TTC549 (cell line): ENCODE data around the gene SMTNL2.

Experiments used
- FAIRE-seq: peaks from 2 replicates; lab custom pipeline; 2012; peaks lifted over from hg19 to GRCh38; lab: Jason Lieb, UNC

SMTNL2 gene

DNA sequence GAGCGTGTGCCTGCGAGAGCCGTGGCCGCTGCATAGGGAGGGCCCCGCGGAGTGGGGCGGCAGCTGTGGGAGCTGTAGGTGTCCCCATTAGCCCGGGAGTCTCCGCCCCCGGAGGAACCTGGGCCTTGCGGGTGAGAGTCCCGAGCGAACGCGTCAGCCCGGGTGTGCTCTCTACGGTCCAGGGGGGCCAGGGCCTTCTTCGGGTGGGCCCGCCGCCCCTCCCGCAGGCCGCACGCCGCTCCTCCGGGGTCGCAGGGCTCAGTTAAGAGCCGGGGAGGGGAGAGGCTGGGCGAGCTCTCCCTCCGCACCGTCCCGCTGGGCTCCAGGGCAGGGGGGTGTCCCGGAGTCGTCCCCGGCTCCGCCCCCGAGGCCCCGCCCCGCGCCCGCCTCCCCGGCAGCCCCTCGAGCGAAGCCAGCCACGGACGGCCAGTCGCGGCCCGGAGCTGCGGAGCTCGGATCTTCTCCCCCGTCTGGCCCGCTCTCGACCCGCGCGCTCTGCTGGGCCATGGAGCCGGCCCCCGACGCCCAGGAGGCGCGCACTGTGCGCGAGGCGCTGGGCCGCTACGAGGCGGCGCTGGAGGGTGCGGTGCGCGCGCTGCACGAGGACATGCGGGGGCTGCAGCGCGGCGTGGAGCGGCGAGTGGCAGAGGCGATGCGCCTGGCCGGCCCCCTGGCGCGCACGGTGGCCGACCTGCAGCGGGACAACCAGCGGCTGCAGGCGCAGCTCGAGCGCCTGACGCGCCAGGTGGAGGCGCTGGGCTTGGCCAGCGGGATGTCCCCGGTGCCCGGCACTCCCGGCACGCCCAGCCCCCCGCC, at the start of gene SMTNL2:
TSS of gene SMTNL2 (plus strand) at position 429 of the 816 bp plus-strand sequence. CDS start at position 506, 77 bp downstream.
- no peak for FAIRE-seq

GRCh38 chr17:4534928-4535666, 49.2 kb upstream of the SMTNL2 start:
- FAIRE-seq: no peak

DNA sequence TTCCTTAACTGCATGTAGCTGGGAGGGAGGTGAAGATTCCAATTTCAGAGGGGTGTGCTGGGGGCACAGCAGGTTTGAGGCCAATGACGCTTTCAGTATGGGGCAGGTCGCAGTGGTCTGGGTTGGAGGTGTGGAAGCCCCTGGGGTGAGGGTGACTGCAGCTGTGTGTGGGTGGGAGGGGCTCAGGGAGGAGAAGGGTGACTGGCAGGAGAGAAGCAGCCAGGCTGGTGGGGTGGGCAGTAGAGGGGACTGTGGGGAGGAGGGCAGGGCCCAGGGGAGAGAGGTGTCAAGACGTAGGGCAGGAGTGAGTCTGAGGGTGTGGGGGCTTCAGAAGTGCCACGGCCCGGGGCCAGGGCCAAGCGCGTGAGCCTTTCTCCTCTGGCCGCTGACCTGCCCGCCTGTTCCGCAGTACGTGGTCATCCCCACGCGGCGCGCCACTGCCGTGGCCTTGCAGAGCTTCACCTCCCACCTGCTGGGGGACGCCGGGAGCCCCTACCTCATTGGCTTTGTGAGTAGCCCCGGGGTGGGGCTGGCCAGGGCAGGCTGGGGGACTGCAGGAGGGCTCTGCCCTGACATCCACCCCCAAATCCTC, 48.6 kb upstream of the SMTNL2 start:
- FAIRE-seq: no peak

- FAIRE-seq: no peak
These were observed 48.0 kb upstream of the SMTNL2 start for GRCh38 chr17:4536259-4536741.

DNA sequence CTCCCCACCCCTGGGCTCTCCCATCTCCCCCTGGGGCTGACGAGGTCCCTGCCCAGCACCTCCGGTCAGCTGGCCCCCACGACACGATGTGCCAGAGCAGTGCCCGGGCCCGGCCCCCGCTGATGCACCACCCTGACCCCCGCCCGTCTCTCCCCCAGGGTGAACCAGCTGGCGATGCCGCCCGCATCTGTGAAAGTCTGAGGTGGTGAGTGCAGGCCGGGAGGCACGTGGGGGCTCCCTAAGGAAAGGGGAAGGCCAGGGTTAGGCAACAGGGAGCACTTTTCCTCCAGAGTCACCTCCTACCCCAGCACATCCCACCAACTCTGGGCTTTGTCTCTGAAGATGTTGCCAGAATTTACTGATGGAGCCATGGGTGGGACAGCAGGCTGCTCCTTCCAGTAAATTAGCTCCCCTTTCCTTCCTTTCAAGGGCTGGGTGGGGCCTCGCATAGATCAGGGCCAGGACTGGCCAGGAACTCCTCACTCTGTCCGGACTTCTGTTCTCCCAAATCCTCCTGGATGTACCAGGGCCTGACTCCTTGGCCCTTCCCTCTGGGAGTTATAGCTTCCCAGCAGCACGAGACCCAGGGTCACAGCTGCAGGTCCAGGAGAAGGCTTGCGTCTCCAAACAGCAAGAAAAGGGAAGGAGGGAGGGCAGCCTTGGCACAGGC, 47.5 kb upstream of the SMTNL2 start:
- FAIRE-seq: no peak

- FAIRE-seq: no peak
These were observed 46.7 kb upstream of the SMTNL2 start for GRCh38 chr17:4537451-4538235.

GRCh38 chr17:4538236-4539002, 45.9 kb upstream of the SMTNL2 start:
- FAIRE-seq: no peak

DNA sequence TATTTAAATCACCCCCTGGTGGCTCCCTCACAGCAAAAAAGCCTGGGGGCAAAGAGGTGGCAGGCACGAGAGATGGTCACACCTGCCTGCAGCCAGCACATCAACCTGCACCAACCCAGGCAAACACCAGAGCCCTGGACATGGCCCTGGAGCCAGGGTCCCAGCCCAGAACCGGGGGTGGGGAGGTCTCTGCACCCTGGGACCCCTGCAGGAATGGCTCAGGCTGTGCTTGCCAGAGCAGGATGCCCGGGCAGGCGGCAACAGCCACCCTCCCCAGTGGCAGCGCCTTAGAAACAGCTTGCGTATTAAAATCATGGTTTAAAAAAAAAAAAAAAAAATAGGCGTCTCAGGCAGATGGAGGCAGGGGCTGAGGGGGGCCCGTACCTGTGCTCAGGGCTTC, 45.3 kb upstream of the SMTNL2 start:
- no peak for FAIRE-seq

GRCh38 chr17:4539576-4540223, 44.6 kb upstream of the SMTNL2 start:
- FAIRE-seq: no peak

- FAIRE-seq: no peak
These were observed 44.1 kb upstream of the SMTNL2 start for GRCh38 chr17:4540224-4540651.

GRCh38 chr17:4540687-4541327, 43.5 kb upstream of the SMTNL2 start:
- no peak for FAIRE-seq

GRCh38 chr17:4541328-4542002, 42.9 kb upstream of the SMTNL2 start:
- FAIRE-seq: no peak

DNA sequence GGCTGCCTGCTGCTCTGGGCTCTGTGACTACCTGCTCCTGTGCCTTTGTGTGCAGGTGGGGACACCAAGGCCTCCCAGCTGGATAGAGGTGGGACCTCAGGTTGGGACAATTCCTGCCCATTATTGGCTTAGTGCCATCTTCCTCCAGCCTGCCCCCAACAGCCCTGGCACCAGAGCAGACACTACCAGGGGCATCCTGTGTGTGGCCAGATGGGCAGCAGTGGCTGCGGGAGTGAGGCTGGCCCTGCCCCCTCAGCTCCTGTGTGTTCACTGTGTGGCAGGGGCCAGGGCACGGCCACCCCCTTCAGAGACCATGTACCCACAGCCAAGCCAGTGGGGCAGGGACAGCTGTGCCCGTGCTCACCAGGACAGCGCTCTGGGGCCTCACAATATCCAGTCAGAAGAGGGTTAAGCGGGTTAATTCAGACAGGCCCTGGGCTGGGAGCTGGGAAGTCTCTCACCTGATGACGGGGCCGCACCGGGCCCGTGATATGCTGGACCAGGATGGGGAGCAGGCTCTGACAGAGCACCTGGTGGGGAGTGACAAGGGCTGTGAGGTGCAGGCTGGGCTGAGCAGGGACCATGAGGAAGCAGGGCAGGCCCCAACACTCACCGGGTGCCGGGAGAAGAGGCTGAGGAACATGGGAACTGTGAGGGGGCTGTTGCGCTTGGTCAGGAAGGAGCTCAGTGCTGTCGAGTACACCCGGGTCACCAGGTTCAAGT, 42.2 kb upstream of the SMTNL2 start:
- no peak for FAIRE-seq

GRCh38 chr17:4542726-4543191, 41.6 kb upstream of the SMTNL2 start:
- no peak for FAIRE-seq

DNA sequence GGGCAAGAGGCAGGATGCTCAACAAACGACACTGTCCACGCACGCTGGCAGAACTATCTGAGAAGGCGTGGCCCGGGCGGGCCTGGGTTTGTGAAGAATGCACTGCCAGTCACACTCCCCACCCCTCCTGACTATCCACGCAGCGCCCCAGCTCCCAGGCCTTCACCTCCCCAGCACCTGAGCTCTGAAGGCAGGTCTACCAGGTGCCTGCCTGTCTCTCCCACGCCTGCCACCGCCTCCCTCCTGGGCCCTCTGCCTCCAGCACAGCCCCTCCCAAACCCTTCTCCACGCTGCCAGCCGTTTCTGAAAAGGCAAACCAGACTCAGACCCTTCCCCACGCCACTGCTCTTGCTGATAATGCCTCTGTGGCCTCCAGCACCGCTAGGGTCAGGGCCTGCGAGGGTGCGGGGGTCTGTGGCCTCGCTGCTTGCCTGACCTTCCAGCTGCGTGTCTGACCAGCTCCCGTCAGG, 40.7 kb upstream of the SMTNL2 start:
- no peak for FAIRE-seq

DNA sequence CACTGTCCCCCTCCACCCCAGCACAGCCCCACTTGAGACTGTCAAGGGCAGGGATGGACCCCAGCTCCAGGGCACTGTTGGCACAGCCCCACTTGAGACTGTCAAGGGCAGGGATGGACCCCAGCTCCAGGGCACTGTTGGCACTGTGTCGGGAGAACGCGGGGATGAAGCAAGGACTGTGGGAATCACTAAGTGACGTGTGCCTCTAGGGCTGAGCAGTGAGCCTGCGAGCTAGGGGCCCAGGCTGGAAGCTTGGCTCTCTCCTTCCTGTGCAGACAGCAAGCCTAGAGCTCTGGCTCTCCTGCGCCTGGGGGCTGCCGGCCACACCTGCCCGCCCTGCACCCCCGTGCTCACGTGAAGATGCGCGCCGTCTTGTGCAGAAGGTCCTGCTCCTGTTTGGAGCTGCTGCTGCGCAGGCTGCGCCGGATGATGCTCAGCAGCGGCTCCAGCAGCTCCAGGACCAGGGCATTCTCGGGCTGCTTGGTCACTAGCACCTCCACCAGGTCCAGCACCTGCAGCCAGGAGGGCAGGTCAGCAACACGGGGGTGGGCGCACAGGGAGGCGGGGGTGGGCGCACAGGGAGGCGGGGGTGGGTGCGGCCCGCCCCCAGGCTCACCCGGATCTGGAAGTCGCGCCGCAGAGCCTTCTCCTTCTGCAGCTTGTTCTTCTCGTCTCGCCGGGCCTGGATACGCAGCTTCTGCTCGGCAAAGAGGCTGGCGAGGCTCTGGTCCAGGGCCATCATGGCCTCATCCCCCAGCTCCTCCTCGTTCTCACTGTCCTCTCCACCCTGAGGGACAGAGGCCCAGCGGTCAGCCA, 40.0 kb upstream of the SMTNL2 start:
- no peak for FAIRE-seq

GRCh38 chr17:4544951-4545216, 39.4 kb upstream of the SMTNL2 start:
- FAIRE-seq: no peak
